NCI-H524 treated with DMSO at 0.1 percent for 48 hours (cell line): ENCODE measurements around the gene CRYGD.
"Not testable (repeated sequence)": the region's sequence is repeated elsewhere in the genome, so short reads cannot be mapped to it uniquely, and the experiment has no call there.

Experiments used
- DNase-seq: peaks from one replicate; lab custom pipeline; 2025; lab: John Stamatoyannopoulos, UW

Gene CRYGD

GRCh38 chr2:208124013-208124715 is at the start of gene CRYGD:
Gene CRYGD, minus strand, starts transcription at chr2:208124524. Its CDS starts 51 bp downstream, at chr2:208124473.
- DNase-seq, result not testable (repeated sequence)

GRCh38 chr2:208172125-208172524 is 47.8 kb upstream of the CRYGD start:
- DNase-seq, result no peak

- DNase-seq, result no peak
These were observed 40.8 kb upstream of the CRYGD start for GRCh38 chr2:208164951-208165755.

DNA sequence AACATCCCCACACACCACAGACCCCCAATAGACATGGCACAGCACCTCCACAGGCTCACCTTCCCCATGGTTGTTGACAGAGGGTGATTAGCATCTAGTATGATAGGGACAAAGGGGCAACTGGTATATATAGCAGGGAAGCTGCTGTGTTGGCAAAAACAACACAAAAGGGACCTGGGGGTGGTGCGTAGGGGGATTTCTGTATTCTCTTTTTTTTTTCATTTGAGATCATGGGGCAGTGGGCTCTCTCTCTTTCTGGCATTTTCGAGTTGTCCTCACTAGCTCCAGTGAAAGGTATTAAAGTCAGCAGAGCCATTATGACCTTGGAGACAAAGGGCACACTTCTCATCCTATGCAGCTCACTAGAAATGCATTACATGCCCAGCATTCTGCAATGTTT is 39.2 kb upstream of the CRYGD start, which contains the start of gene CRYGA:
Gene CRYGA, minus strand, starts transcription at position 101 of the 400 bp plus-strand sequence. Its CDS starts 33 bp downstream, at position 68.
- no peak for DNase-seq

DNA sequence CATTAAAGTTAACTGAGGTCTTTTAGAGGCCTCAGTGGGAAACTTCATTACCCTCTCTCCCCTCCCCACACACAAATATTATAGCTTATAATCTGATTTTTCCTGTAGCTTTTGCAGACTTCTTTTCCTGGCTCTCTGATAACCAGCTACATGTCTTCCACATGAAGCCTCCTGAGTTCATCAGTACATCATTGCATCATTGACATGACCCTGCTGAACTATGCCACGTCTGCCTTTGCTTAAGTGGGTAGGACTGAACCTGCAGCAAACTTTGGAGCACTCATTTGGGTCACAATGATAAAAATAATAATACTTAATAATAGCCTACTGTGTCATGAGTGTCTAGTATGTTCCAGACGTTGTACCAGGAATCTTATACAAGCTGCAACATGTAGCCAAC is 32.1 kb upstream of the CRYGD start:
- no peak for DNase-seq

DNA sequence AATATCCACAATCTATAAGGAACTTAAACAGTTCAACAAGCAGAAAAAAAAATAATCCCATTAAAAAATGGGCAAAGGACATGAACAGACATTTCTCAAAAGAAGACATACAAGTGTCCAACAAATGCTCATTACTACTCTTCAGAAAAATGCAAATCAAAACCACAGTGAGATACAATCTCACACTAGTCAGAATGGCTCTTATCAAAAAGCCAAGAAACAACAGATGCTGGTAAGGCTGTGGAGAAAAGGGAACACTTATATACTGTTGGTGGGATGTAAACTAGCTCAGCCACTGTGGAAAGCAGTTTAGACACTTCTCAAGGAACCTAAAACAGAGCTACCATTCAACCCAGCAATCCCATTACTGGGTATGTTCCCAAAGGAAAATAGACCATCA is 28.8 kb upstream of the CRYGD start:
- DNase-seq, result no peak

GRCh38 chr2:208150956-208151355 is 26.6 kb upstream of the CRYGD start:
- no peak for DNase-seq

GRCh38 chr2:208150094-208150493 is 25.8 kb upstream of the CRYGD start:
- DNase-seq, result no peak

DNA sequence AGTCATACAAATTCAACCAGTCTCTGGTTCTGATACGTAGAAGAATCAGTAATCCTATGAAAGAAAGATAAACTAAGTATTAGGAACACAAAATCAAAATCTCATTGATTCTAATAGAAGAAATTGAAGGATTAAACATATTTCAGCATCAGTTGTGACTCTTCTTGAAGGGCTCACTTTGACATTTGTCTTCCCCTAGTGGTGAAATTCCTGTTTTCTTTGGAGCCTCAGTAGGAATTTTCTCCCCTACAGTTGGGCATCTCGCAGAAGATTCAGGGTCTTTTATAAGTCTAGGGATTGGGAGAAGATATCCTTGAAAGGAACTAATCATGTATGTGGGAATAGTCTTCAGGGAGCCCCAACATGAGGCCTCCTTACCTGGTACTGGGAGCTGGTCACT is 24.5 kb upstream of the CRYGD start:
- DNase-seq, result no peak

GRCh38 chr2:208147759-208148158 is 23.4 kb upstream of the CRYGD start:
- DNase-seq, result no peak

GRCh38 chr2:208147008-208147407 is 22.7 kb upstream of the CRYGD start:
- no peak for DNase-seq

DNA sequence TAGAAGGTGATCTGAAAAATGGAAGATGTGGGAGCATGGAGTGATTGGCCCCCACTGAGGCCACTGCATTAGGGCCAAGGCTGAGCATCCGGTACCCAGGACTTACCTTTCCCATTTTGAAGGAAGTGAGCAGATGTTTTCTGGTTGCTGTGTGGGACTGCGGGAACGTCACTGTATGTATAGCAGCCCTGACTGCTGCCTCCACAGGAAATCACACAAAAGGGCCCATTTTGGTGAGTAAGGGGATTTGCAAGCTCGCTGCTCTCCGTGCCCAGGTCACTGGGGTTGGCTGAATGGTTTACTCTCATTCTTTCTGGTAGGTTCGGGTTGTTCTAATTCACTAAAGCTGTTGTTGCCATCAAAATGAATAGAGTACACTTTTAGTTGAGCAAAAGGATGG is 21.7 kb upstream of the CRYGD start, which contains the start of gene CRYGB:
Gene CRYGB, minus strand, starts transcription at position 153 of the 400 bp plus-strand sequence. Its CDS starts 38 bp downstream, at position 115.
- DNase-seq, result no peak

DNA sequence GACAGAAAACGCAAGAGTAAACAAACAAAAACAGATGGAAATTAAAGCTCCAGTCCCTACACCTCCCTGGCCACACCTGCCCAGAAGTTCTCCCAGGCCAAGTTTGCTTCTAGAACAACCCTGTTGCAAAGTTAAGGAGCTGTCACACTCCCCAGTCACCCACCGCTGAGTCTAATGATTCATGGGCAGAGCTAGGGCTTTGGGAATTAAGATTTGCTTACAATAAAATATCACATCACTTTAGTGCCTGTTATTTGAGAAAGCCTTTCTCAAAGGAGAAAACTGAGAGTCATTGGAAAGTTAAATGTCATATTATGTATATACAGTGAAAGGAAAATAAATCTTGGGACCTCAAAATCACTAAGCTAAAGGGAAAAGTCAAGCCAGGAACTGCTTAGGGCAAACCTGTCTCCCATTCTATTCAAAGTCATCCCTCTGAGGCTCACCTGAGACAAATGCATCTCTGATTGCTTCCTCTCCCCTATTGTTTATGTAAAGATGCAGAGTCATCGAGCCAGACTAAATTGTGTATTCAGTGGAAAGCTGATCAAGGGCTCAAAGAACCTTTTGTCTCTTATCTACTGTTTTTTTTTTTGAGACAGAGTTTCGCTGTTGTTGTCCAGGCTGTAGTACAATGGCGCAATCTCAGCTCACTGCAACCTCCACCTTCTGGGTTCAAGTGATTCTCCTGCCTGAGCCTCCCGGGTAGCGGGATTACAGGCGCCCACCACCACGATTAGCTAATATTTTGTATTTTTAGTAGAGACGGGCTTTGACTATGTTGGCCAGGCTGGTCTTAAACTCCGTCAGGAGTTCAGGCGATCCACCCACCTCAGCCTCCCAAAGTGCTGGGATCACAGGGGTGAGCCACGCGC is 18.8 kb upstream of the CRYGD start:
- no peak for DNase-seq

DNA sequence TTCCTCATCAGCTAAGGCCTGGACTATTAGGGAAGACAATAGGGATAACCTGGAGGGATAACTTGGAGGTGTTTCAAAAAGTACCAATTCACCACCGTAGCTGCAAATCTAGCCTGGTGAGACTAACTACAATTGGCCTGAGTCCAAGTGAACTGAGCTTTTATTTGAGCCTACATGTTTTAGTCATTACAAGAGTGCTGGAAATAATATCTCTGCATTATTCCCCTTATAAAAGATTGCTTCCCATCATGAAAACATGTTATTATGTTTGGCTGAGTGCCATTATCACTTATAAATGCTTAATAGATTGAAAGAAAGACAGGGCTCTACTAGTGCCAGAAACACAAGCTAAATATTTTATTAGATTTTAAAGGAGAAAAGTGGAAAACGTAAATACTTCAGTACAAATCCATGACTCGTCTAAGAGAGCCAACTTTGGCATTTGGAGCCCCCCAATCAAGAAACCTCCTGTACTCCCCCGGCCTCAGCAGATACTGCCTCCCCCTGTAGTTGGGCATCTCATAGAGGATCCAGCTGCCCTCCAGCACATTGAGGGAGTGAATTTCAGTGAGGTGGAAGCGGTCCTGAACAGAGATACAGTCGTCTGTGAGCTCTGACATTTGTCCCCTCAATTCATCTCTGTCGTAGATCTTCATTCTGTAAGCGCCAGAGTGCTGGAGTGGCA is 18.1 kb upstream of the CRYGD start:
- no peak for DNase-seq

DNA sequence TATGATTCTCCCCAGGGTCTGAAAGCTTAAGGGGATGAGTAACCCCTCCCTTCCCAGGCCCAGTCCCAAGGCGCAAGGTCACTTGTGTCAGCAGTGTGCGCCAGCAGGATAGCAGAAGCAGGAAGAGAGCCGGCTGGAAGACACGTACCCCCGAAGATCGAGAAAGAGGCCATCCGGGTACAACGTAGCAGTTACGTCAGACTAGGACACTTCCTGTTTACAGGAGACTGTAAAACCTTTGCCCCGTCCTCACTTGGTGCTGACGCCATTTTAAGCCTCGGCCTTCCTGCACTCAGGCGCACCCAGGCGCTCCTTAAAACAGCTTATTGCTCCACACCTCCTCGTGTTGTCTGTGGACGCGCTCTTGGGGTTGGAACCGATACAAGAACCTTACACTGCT is 15.1 kb upstream of the CRYGD start:
- no peak for DNase-seq

DNA sequence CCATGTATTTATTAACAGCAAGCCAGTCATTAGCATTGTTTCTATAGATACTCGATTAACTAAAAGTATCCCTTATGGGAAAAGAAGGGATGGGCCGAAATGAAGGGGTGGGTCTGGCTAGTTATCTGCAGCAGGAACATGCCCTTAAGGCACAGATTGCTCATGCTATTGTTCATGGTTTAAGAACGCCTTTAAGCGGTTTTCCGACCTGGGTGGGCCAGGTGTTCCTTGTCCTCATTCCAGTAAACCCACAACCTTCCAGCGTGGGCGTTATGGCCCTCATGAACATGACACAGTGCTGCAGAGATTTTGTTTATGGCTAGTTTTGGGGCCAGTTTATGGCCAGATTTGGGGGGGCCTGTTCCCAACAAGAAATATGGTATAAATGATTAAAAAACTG is 14.0 kb upstream of the CRYGD start:
- DNase-seq, result not testable (repeated sequence)

DNA sequence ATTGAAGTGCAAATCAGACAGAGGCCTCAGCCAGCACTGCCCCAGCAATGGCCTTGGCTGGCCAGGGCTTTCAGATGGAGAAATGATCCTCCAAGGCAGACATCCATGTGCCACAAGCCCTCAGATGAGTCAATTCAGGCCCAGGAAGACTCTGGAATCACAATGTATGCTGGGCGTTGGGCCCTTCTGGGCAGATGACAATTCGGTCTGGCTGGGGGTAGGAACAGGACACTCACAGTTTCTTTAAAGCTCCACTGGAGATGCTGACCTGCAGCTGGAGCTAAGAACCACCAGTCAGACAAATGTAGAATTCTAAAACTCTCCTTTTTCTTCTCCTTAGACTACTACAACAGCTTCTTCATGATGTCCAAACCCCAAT is 12.4 kb upstream of the CRYGD start:
- no peak for DNase-seq

DNA sequence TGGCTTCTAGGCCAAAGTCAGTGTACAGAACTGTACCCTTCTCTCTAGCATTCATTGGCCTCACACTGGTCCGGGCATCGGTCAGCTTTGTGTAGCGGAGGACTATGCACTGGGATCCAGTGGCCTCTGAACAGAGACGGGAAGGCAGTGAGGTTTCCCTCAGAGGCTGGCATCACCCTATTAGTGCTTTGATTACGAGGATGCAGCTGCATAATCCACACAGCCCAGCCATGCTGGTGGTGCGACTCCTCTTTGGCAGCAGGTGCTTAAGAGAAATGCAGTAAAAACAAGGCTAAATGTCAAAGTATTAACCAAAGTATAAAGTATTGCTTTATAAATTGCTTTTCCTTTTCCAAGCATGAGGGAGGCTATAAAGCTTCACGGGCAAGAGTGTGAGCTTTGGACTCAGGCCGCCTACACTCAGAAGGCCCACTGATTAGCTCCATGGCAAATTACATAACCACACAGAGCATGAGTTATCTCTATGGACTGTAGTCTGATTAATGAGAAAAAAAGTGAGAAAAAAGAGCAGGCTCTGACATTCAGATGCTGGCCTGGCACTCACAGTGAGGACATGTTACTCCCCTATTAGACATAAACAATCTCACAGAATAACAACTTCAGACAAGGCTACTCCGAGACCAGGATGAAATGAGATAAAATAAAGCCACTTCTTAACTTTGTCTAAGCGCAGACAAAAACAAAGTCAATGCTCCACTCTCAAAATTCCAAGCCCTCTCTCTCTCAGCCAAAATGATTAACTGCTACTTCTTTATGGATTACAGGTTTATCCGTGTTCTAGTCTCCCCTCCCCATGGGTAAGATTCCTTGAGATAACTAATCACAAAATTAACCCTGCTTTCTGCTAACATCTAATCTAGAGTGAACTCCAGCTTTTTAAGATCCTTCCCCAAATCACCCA is 11.7 kb upstream of the CRYGD start:
- DNase-seq, result no peak

GRCh38 chr2:208134928-208135586 is 10.7 kb upstream of the CRYGD start:
- DNase-seq, result no peak

DNA sequence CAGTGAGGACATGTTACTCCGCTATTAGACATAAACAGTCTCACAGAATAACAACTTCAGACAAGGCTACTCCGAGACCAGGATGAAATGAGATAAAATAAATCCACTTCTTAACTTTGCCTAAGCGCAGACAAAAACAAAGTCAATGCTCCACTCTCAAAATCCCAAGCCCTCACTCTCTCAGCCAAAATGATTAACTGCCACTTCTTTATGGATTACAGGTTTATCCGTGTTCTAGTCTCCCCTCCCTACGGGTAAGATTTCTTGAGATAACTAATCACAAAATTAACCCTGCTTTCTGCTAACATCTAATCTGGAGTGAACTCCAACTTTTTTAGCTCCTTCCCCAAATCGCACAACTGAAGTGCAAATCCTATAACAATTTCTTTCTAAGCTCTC is 6.4 kb upstream of the CRYGD start:
- DNase-seq, result no peak
